HG03066 (cell line): ENCODE measurements around the gene VPS8.

ENCODE experiments used
- ATAC-seq: cut with Tn5 transposase; IDR thresholded peaks from one replicate; pipeline ENCODE4 v1.9.1; 2021; ENCODE audit warnings: low read depth; ENCODE audit not compliant: unreplicated experiment

Gene VPS8

DNA sequence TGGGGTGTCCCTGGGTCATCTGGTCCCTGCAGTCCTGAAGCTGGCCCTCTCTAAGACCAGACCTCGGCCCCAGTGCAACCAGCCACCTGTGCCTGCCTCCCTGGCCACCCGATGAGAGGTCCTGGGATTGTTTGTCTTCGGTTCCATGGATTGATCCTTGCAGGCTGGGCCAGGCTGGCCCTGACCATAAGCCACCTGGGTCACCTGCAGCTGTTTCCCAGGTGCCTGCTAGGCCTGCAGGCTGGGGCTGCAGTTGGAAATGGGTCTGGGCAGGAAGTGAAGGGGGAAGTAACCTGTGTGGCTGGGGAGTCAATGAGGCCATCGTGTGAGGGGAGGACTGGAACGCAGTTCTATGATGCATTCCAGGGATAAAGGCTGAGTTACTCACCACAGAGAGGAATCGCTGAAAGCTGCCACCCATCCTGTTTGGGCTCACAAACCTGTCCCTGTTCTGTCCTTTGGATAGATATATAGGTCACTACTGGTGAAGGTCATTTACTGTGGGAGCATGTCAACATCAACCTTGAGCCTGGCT lies 30.9 kb upstream of the VPS8 start:
- ATAC-seq, result no peak

DNA sequence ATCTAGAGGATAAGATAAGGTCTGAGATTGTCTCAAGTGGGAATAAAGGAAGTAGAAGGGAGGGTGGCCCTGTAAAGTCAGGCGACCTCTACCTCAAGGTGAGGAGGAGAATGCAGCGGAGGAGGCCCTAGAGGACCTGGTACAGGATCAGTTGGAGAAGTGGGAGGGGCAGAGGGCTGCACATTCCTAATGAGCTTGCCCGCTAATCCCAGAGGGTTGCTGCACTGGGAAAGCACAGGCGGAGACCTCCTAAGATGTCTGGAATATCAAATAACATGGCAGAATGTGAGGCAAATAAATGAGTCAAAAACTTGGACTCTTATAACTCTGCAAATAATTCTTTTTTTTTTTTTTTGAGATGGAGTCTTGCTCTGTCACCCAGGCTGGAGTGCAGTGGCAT lies 30.2 kb upstream of the VPS8 start:
- no peak for ATAC-seq

DNA sequence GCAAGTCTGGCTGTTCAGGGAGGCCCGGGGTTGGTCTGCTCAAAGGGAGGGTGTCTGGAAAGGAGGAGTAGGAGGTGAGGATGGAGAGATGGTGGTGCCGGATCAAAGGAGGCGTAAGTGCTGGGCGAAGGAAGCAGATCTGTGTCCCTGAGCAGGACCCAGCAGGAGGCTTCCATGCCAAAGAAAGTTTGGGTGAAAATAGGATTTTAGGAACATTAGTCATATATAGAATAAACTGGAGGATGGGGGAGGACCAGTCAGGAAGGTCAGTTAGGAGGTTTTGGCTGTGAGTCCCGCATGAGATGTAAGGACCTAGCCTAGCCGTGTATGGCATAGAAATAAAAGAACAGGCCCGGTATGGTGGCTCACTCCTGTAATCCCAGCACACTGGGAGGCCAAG lies 28.6 kb upstream of the VPS8 start:
- ATAC-seq, result no peak

DNA sequence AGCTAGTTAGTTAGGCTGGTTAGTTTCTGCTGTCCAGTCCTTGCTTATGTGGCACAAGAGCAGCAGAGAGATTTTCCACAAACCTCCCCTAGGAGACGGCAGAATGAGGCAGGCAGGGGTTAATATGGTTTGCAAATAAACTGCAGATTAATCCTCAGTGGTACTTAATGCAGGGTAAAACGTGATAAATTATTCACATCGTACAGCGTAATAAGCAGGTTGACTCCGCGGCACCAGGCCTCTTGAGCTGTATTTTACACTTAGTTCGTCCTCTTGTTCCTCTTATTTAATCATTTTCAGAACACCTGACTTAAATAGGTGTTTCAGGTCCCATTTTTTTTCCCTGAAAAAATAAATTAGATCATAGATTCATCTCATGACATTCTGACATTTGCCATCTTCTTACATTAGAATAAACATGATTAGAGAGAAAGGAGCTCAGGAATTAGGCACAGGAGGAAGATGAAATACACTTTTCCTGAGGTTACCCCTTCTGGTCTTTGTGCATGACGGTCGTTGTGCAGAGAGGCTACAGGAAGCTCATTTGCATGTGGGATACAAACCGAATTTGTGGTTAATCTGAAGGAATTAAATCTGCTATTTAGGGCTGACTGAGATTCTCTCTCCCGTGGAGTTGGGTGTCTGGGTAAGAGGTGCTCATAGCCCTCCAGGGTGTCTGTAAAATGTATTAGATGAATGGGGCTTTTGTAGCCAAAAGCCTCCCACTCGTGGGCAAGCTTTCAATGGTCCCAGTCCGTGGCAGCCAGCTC lies 27.1 kb upstream of the VPS8 start:
- no peak for ATAC-seq

DNA sequence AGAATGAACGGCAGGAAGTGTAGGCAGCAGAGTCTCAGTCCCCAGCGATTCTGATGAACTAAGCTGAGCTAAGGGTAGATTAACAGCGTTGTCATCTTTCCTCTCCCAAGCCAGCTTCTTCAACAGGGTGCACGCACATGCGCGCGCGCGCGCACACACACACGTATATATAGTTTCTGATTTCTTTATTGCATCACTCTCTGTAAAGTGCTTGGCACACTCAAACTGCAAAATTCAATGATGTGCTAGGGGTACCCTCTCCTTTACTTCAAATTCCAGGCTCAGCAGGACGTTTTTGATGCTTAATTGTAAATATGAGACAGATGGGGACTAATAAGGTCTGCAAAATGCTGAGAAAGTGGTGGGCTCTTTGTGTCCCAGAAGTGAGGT lies 26.1 kb upstream of the VPS8 start:
- ATAC-seq, result no peak

DNA sequence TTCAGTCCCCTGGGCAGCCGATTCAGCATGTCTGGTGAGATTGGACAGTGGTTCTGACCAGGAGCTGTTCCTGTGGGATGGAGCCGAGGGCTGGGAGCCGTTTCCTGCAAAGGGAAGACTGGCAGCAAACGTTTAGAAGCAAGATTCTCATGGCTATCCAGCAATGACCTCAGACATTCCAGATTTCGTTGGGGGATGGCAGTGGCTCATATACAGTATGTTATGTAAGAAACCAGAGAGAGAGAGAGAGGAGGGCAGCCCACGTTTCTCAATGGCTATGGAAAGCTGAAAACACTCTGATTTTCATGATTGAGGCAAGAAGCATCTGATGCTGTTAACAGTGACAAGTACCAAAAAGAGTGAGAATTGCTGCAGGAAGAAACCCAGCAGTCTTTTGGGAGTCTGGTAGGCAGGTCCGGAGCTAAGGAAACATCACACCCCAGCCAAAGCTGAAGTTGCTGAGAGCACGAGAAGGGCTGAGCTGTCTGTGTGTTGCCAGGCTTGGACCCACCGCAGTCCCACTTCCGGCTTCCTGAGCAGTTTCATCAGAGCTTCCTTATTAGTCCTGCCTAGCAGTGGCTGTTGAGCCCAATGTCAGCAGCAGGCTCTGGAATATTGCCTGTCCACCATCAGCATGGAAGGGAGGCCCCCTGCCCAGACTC lies 25.6 kb upstream of the VPS8 start:
- ATAC-seq, result no peak

DNA sequence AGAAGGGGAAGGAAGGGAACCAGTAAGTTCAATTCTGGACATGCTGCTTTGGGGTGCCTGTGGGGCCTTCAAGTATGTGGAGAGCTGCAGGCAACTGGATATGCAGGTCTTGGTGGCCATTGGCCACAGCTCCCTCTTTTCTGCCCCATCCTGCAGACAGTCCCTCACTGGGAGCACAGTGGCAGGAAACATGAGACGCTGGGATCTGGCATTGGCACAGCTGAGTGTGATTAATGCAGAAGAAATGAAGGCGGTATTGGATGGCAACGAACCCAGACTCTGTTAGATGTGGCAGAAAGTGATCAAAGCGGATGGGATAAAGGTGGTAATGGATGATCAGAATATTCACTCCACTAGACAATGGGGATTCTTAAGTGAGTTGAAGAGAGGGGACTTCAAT lies 23.2 kb upstream of the VPS8 start:
- no peak for ATAC-seq

DNA sequence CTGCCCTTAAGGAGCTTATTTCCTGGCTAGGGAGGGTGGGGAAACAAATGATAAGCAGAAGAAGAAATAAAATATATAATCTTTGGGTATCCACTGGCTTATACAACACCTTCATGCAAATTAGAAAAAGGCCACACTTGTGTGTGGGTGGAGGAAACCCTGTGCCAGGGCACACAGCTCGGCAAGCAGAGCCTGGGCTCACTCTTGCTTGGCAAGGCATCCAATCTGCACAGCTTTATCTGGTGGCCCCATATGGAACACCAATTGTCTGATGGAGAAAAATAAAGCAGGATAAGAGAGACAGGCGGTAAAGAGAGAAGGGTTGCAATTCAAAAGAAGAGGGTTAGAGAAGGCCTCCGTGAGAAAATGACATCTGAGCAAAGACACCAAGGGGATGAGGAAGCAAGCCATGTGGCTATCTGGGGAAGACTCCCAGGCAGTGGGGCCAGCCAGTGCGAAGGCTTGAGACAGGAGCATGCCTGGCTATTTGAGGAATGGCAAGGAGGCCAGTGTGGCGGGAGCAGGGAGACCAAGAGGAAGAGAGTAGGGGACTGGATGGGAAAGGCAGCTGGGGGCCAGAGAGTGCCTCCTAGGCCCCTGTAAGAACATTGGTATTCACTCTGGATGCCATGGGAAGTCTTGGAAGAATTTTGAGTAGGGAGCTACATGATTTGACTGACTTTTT lies 22.5 kb upstream of the VPS8 start:
- ATAC-seq, result no peak

DNA sequence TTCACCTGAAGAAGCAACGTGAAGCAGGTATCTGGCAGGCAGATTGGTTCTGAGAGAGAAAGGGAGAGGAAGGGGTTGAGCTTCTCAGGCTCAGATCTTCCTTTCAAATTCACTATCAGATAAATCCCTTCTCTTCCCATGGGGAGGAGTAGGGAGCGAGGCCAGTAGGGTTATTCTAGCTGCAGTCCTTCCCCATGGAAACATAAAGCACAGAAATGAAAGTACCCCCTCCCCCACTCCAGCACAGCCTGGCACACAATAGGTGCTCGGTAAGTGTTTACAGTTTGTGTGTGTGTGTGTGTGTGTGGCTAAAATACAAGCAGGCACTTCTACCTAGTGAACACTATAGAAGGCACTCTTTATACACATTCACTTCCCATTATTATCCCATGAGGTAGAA lies 20.8 kb upstream of the VPS8 start:
- no peak for ATAC-seq

DNA sequence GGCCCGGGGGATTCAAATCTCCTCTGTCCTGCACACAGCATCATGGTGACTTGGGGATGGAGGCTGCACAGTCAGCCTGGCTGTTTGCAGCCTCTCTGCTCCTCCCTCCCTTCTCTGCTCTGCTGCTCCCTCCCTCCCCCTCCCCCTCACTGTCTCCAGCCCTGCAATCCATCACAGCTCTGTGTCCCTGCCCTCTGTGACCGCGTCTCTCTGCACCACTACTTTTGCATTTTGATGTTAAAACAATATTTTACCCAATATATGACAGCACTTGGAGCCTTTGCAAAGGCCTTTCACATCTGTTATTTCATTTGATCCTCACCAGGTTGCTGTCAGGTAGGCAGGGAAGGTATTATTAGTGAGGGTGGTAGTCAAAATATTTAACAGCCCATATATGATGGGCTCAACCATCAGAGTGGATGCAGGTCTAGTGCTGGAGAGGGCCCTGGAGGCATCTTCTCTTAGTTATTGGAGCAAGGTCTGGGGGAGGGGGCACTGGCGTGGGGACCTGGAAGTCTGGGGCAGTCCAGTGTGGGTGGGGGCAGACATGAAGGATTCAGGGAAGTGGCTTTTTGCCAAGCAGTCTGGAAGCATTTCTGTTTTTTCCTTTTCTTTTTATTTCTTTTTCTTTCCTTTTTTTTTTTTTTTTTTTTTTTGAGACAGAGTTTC lies 16.3 kb upstream of the VPS8 start:
- ATAC-seq, result no peak

DNA sequence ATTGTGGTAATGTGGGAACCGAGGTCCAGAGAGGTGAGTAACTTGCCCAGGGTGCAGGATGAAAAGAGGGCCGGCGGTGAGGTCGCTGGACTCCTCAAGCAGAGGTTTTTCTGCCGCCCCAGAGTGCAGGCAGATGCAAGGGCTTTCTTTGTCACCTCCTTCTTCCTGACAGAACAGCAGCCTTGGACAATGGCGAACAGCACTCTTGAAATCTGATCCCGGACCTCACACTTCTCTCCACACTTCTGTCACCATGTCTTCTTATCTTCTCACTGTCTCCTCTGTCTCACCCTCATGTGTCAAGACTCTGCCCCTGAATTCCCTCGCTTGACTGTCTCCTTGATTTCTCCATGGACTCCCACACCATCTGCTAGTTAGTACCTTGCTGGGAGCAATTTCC lies 15.4 kb upstream of the VPS8 start:
- no peak for ATAC-seq

DNA sequence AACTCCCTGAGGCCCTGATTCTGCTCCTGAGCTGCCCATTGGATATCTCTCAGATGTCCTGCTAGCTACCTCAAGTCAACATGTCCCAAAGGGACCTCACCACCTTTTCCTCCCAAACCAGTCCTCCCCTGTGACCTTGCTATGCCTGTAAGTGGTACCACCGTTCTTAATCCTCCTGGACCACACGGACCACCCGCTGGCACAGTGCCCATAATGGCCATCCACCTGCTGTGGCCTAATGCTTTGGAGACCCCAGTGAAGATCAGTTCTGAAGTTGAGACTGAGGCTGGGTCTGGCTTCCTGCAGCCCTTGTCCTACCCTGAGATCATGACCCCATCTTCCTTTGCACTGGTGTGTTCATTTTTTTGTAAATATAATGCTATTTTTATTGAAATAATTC lies 15.0 kb upstream of the VPS8 start:
- ATAC-seq, result no peak

DNA sequence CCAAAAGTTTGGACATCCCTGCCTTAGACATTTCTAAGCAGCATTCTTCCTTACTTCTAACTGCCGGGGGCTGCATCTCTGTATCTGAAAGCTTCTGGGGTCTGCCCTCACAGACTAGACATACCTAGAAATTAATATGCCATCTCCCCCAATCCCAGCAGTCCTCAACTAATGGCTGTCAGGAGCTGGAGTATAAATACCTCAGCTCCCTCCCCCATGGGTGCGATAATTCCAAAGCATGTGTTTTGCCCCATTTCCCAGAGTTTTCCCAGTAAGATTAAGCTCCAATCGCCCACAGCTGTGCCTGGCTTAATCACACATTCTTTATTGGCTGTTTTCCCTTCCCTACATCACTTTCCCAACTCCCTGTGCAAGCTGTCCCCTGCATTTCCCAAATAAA lies 13.8 kb upstream of the VPS8 start:
- no peak for ATAC-seq

DNA sequence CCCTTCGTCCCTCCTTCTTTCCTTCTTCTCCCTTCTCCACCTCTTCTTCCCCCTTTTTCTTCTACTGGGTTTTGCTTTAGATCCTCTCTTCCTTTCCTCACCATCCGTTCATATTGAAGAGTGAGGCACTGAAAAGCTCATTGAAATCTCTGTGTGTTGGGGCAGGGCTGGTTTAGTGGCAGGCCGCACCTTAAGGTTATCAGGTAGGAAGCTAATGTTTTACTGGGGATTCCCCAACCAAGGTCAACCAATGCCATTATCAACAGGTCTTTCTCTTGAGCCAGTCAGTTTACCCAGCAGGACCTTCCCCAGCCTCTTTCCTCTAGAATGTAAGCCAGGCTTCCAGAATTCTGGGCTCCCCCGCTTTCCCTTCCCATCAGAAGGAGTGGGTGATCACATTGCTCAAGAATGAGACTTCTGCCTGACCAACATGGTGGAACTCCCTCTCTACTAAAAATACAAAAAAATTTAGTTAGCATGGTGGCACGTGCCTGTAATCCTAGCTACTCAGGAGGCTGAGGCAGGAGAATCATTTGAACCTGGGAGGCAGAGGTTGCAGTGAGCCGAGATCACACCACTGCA lies 11.5 kb upstream of the VPS8 start:
- ATAC-seq, result no peak

DNA sequence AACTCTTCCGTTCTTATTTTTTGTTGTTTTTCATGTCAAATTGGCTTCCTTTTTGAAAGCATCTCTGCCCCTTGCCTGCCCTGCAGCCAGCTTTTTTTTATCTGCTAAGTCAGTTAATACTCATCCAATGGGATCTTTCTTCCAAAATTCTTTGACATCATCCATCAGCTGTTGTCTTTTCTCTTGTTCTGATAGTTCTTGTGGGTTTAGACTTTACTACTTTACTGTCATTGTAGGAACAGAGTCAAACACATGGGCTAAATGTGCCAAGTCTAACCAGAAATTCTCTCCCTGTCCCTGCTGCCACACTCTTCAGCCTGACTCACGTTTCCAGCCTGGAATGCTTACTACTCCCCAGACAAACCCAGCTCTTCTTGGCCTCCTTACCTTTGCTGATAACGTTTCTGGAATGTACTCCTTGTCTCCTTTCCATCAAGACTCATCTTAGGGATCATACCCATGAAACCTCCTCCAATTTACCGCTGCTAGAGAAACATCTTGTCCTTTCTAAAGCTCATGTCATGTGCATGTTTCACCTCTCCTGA lies 10.7 kb upstream of the VPS8 start:
- ATAC-seq, result no peak

DNA sequence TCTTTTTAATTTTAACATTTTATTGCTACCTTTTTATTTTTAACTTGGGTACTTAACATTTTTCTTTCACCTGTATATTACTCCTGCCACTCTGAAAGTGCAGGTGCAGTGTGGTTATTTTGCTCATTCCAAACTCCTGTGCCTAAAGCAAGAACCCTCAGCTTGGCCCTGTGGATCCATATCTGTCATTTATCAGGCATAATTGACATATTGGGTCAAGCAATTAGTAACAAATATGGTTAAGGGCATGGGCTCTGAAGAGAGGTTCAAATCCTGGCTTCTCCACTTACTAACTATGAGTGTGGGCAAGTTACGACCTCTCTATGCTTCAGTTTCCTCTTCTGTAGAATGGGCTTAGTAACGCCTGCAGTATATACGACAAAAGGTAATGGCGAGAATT lies 9.8 kb upstream of the VPS8 start:
- ATAC-seq, result no peak

DNA sequence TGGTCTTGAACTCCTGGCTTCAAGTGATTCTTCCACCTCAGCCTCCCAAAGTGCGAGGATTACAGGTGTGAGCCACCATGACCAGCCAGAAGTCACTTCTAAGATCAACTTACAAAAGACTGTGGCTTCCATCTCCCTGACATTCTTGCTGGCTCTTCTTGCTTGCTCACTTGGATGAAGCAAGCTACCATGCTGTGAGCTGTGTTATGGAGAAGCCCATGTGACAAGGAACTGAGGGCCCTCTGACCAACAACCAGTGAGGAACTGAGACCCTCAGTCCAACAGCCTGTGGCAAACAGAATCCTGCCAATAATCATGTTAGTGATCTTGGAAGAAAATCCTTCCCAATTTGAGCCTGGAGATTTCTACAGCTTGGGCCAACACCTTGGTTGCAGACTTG lies 7.2 kb upstream of the VPS8 start:
- no peak for ATAC-seq

DNA sequence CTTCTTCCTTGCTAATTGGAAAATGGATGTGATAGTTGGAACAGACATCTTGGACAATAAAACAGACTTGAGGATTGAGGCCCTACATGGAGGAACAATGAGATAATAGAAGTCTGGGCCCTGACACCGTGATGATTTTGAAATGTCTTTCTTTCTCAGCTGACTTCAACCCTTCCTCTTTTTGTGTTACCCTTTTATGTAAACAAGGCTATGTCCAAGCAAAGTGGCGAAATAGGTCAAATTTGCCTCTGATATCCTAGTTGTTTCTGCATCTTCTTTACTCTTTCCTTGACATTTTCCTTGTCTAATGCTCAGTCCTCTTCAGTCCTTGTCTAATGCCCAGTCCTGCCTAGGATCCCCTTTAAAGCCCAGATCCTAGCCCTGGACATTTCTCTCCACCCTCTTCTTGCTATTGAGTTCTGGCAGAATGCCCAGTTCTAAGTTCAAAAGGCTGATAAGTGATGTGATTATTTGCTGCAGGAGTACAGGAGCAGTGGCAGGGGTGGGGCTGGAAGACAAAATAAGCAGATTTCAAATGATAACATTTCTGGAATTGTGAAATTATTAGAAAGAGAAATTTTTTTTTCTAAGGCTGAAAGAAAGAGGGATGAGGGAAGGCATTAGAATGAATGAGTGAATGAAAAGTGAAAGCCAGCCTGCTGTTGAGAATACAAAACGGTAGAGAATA lies 6.5 kb upstream of the VPS8 start:
- no peak for ATAC-seq

DNA sequence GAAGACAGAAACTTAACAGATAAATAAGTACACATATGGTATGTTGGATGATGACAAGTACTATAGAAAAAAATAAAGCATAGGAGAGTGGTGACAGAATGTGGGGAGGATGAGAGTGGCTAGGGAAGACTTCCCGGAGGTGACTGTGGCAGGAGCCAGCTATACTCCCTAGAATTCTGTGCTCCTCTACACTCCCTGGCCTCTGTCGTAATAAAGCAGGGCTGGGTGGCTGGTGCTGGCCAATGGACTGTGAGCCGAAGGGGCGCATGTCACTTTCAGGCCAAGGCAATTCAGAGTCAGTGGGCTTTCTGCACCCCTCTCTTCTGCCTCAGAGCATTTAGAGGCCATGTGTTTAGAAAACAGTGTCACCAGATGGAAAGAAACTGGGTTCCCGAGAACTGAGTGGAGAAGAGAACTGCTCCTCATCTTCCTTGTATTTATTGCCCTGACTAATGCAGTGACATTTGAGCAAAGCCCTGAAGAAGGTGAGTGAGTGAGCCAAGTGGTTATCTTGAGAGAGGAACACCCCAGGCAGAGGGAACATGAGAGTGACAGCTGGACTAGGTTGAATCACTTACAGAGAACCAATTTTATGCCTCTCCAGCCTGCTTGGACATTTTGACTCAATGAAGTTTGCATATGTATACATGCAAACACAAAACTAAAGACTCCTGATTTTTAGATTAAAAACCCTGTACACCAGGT lies 5.2 kb upstream of the VPS8 start:
- ATAC-seq, result no peak
